CD4-positive, alpha-beta T cell (primary cell): ENCODE measurements around the gene TBX19. TPM values are rescaled to one million over a fixed set of nuclear protein-coding genes. Genes with fewer than 3 reads are reported as not detected.

ENCODE experiments used
- ATAC-seq: fragments of 200-7000 bp; cut with Tn5 transposase; one replicate; pipeline ENCODE4 v1.10.0; 2022; ENCODE audit warnings: mild to moderate bottlenecking; ENCODE audit not compliant: poor library complexity
- CTCF ChIA-PET: fragments of 350-600 bp; sonication (Branson Sonifier 250); formaldehyde crosslinking; loops from one replicate; lab custom pipeline; 2021; ENCODE audit warnings: antibody characterized with exemption, inconsistent platforms; lab: Charles Lee
- POLR2A ChIA-PET: fragments of 350-600 bp; sonication (Branson Sonifier 250); formaldehyde crosslinking; loops from one replicate; lab custom pipeline; 2021; ENCODE audit warnings: antibody characterized with exemption, inconsistent platforms; lab: Charles Lee
- DNase-seq, 14 experiments: peaks; one replicate each; pipeline ENCODE4 v3.0.0-alpha.2; 2013 to 2020; ENCODE audit warnings: mixed read lengths in 2 of 14
- H3K27ac ChIP-seq, 2 donors: one replicate each; pipeline versions ENCODE4 v1.5.1 to v1.7.0; 2013; ENCODE audit warnings: low read length in 2 of 2, low read depth in 1 of 2, mild to moderate bottlenecking in 1 of 2
- H3K27me3 ChIP-seq, 2 experiments: 1 replicate in 1 of 2; 2 replicates in 1 of 2; pipeline versions ENCODE4 v1.6.1 to v1.7.0; 2013; ENCODE audit warnings: low read length in 2 of 2, control low read depth in 1 of 2, mild to moderate bottlenecking in 1 of 2, moderate library complexity in 1 of 2; ENCODE audit not compliant: insufficient read depth in 2 of 2, control insufficient read depth in 1 of 2
- H3K36me3 ChIP-seq: one replicate; pipeline ENCODE4 v1.6.1; 2013; ENCODE audit warnings: low read length, control low read depth; ENCODE audit not compliant: insufficient read depth
- H3K4me1 ChIP-seq: one replicate; pipeline ENCODE4 v1.6.1; 2013; ENCODE audit warnings: low read length, control low read depth; ENCODE audit not compliant: insufficient read depth
- H3K4me3 ChIP-seq: one replicate; pipeline ENCODE4 v1.5.1; 2013; ENCODE audit warnings: mild to moderate bottlenecking, low read length, moderate library complexity
- H3K9me3 ChIP-seq, 2 experiments: 1 replicate in 1 of 2; 2 replicates in 1 of 2; pipeline versions ENCODE4 v1.6.1 to v1.7.0; 2013; ENCODE audit warnings: low read length in 2 of 2, mild to moderate bottlenecking in 2 of 2, control low read depth in 1 of 2, moderate library complexity in 1 of 2; ENCODE audit not compliant: control insufficient read depth in 1 of 2, insufficient read depth in 1 of 2
- H3K27ac Mint-ChIP-seq: one replicate; pipeline ENCODE4 v1.8.0; 2020; ENCODE audit warnings: mixed read lengths
- H3K27me3 Mint-ChIP-seq: one replicate; pipeline ENCODE4 v1.8.0; 2021; ENCODE audit warnings: mixed read lengths
- H3K36me3 Mint-ChIP-seq: one replicate; pipeline ENCODE4 v1.8.0; 2021; ENCODE audit warnings: low read depth, mixed read lengths
- H3K4me1 Mint-ChIP-seq: one replicate; pipeline ENCODE4 v1.8.0; 2021; ENCODE audit warnings: low read depth, mixed read lengths
- H3K4me3 Mint-ChIP-seq: one replicate; pipeline ENCODE4 v1.8.0; 2020; ENCODE audit warnings: mild to moderate bottlenecking, mixed read lengths
- H3K9me3 Mint-ChIP-seq: one replicate; pipeline ENCODE4 v1.8.0; 2020; ENCODE audit warnings: mixed read lengths
- intact Hi-C, 2 experiments: fragments of 100-400 bp; cut with DNase I in 1 of 2; cut with micrococcal nuclease in 1 of 2; formaldehyde crosslinking; loops; one replicate each; pipeline versions ENCODE4 v1.15.1 to v1.9.0; 2023 to 2025; cut with DNase I, micrococcal nuclease
- total RNA-seq, 174 experiments: library from RNA in 2 of 174; stranded (reverse) in 2 of 174; gene quantifications; one replicate each; pipeline ENCODE4 v1.2.3 and lab custom pipeline; 2021 to 2026
- TF ChIP-seq, protein P1 (sequence below): fragments of 200-600 bp; IDR thresholded peaks from one replicate; pipeline ENCODE4 v1.8.0; 2022; ENCODE audit warnings: antibody characterized with exemption, mild to moderate bottlenecking

The TBX19 gene
- total RNA-seq, 2 experiments from 2014 or later = 1.6 to 1.8 TPM

DNA sequence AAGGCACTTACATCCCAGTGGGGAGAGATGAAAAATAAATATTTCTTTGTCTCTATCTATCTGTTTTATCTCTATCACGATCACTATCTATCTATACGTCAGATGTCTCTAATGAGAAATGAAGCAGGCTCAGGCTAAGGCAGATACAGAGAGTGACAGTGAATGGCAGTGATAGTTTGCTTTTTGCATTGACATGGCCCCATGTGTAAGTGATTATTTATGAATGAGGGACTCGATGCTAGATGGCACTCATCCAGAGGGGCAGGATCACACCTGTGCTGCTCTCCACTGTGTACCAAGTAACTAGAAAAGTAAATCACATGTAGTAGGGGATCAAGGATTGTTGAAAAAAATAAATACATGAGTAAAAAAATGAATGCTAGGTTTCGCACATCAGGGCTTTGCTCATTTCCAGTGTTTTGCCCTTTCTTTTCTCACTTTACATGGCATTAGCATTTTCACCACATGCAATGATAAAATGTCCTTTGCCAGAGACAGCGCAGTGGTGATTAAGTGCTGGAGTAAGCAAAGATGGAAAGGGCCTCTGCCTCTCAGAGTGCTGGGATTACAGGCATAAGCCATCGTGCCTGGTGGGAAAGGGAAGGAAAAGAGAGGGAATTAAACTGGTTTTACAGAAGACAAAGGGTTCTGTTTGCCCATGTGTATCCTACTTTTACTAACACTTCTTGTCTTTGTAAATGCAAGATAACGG lies 16.5 kb downstream of the TBX19 start:
- intact Hi-C loops = no loop called here
- no peaks in the 10 kb centered on the region for H3K4me1 Mint-ChIP-seq
- Histone ChIP-seq H3K4me1 (no peaks in the 10 kb centered on the region), H3K9me3 (peaks cover 0 to 4% of the 10 kb centered on the region in 2 experiments), H3K27ac (no peak overlapping the region), H3K4me3 (no peak overlapping the region), H3K27me3 (no peaks in the 10 kb centered on the region), H3K36me3 (peaks cover 2% of the 10 kb centered on the region)
- ChIA-PET POLR2A (no interaction called here), CTCF (no interaction called here)
- TF ChIP-seq, protein P1, sequence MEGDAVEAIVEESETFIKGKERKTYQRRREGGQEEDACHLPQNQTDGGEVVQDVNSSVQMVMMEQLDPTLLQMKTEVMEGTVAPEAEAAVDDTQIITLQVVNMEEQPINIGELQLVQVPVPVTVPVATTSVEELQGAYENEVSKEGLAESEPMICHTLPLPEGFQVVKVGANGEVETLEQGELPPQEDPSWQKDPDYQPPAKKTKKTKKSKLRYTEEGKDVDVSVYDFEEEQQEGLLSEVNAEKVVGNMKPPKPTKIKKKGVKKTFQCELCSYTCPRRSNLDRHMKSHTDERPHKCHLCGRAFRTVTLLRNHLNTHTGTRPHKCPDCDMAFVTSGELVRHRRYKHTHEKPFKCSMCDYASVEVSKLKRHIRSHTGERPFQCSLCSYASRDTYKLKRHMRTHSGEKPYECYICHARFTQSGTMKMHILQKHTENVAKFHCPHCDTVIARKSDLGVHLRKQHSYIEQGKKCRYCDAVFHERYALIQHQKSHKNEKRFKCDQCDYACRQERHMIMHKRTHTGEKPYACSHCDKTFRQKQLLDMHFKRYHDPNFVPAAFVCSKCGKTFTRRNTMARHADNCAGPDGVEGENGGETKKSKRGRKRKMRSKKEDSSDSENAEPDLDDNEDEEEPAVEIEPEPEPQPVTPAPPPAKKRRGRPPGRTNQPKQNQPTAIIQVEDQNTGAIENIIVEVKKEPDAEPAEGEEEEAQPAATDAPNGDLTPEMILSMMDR = no peak
- H3K4me3 Mint-ChIP-seq = no peak overlapping the region
- H3K36me3 Mint-ChIP-seq = peaks cover 15% of the 10 kb centered on the region
- no peaks in the 10 kb centered on the region for H3K9me3 Mint-ChIP-seq
- no peak overlapping the region for H3K27ac Mint-ChIP-seq
- DNase-seq (no peak), ATAC-seq (no peak)
- H3K27me3 Mint-ChIP-seq = no peaks in the 10 kb centered on the region

DNA sequence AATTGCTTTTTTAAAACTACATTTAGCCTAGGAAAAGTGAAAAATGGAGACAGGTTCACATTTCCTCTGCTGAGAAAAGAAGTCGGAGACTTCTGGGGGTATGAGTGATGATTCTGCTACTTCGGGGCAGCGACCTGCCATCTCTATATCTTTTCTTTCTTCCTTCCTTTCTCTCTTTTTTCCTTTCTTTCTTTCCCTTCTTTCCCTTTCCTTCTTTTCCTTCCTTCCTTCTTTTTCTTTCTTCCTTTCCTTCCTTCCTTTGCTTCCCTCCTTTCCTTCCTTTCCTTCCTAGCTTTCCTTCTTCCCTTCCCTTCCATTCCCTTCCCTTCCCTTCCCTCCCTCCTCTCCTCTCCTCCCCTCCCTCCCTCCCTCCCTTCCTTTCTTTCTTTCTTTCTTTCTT lies 17.8 kb downstream of the TBX19 start:
- Mint-ChIP-seq H3K9me3 (no peaks in the 10 kb centered on the region), H3K27ac (no peak overlapping the region)
- no peak for ATAC-seq

DNA sequence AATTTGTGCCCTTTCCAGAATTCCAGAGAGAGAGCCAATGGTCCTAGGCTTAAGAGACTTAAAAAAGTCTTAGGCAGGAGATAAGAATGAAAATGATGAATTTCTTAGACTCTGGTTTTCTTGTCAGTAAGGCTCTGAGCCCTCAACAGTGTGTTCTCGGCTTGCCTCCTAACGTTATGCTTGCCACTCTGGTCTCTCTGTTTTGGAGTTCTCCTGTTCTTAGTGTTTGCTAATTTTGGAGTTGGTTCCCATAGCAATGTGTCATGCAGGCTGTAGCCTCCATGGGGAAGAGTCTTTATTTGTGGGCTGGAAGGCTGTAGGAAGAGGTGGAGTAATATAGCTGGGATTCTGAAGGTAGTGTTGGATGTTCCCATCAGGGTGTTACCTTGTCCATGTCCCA lies 19.9 kb downstream of the TBX19 start:
- peaks cover 22% of the 10 kb centered on the region for H3K36me3 Mint-ChIP-seq
- ATAC-seq = no peak
- H3K4me3 Mint-ChIP-seq = no peak overlapping the region
- H3K9me3 Mint-ChIP-seq = no peaks in the 10 kb centered on the region
- Histone ChIP-seq H3K36me3 (peaks cover 2% of the 10 kb centered on the region), H3K27ac (no peak overlapping the region), H3K27me3 (no peaks in the 10 kb centered on the region), H3K4me1 (no peaks in the 10 kb centered on the region), H3K9me3 (peaks cover 0 to 4% of the 10 kb centered on the region in 2 experiments), H3K4me3 (no peak overlapping the region)
- no peak for DNase-seq
- H3K27ac Mint-ChIP-seq = no peak overlapping the region
- intact Hi-C loops = no loop called here
- H3K4me1 Mint-ChIP-seq = no peaks in the 10 kb centered on the region
- CTCF ChIA-PET = no interaction called here
- H3K27me3 Mint-ChIP-seq = no peaks in the 10 kb centered on the region
- TF ChIP-seq, protein P1 = no peak
- POLR2A ChIA-PET = no interaction called here

More for the DNA sequence above, 17.8 kb downstream of the TBX19 start:
- no peaks in the 10 kb centered on the region for H3K4me1 Mint-ChIP-seq
- Histone ChIP-seq H3K27me3 (no peaks in the 10 kb centered on the region), H3K36me3 (peaks cover 2% of the 10 kb centered on the region), H3K4me1 (no peaks in the 10 kb centered on the region), H3K4me3 (no peak overlapping the region), H3K9me3 (peaks cover 0 to 4% of the 10 kb centered on the region in 2 experiments), H3K27ac (no peak overlapping the region)
- no peak overlapping the region for H3K4me3 Mint-ChIP-seq
- TF ChIP-seq, protein P1 = no peak
- H3K27me3 Mint-ChIP-seq = no peaks in the 10 kb centered on the region
- H3K36me3 Mint-ChIP-seq = peaks cover 15% of the 10 kb centered on the region
- CTCF ChIA-PET = no interaction called here
- intact Hi-C loops = no loop called here
- POLR2A ChIA-PET = no interaction called here
- DNase-seq = no peak
